ENCODE results near the gene FAM177A1. TPM values are rescaled to one million over a fixed set of nuclear protein-coding genes. Genes with fewer than 3 reads are reported as not detected.

Gene FAM177A1
- total RNA-seq, 3 donors from 2014 or later (not counting 1 experiment from before 2014, with no cell fraction given): 73.8 to 131 (median 79.6) TPM

- no peaks in the 10 kb centered on the region for H3K36me3 ChIP-seq (ENCODE audit: control insufficient read depth, insufficient read depth, low read length)
- H3K9me3 Mint-ChIP-seq: no peaks in the 10 kb centered on the region
- ATAC-seq (peak in 1 of 3 donors; percentile 17), DNase-seq (no peak)
- H3K36me3 Mint-ChIP-seq: no peaks in the 10 kb centered on the region
- H3K27ac ChIP-seq (ENCODE audit: low read length): peak overlapping the region; percentile 88
- intact Hi-C loops (cut with micrococcal nuclease): loop anchor here (1.0 to 5.0 kb wide), 5 partner anchors 63 to 372 kb away; partner anchors contain the start of genes PRORP and SRP54
- TF ChIP-seq CTCF (IDR thresholded peaks at IDR 0.05): no peak
- 0% methylated on average over 6 of the region's 6 CpGs for WGBS (ENCODE audit: insufficient coverage)
- no peaks in the 10 kb centered on the region for H3K9me3 ChIP-seq (ENCODE audit: control insufficient read depth, insufficient read depth, low read length)
- H3K4me1 Mint-ChIP-seq: peaks cover 25 to 31% of the 10 kb centered on the region in 2 donors
- H3K27me3 Mint-ChIP-seq (ENCODE audit: low read depth in 2 of 2): no peaks in the 10 kb centered on the region
- H3K4me3 ChIP-seq (ENCODE audit: low read length): peak overlapping the region; percentile 49
- H3K4me1 ChIP-seq (ENCODE audit: control insufficient read depth, insufficient read depth, low read length): peaks cover 11% of the 10 kb centered on the region
- peak overlapping the region; percentile 97 for H3K4me3 Mint-ChIP-seq
- H3K27ac Mint-ChIP-seq: peak overlapping the region; percentile 91 to 93
- H3K27me3 ChIP-seq (ENCODE audit: control insufficient read depth, insufficient read depth, low read length): no peaks in the 10 kb centered on the region
These were observed 349 bp upstream of the FAM177A1 start for GRCh38 chr14:35045798-35046047.

- H3K9me3 ChIP-seq (ENCODE audit: control insufficient read depth, insufficient read depth, low read length): no peaks in the 10 kb centered on the region
- H3K27me3 ChIP-seq (ENCODE audit: control insufficient read depth, insufficient read depth, low read length): no peaks in the 10 kb centered on the region
- WGBS (ENCODE audit: insufficient coverage): 8% methylated on average over 19 of the region's 23 CpGs
- ATAC-seq (peak in 2 of 3 donors; percentile 0), DNase-seq (peak in 1 of 2 donors; percentile 33)
- Mint-ChIP-seq H3K4me1 (peaks cover 25 to 31% of the 10 kb centered on the region in 2 donors), H3K4me3 (peak overlapping the region; percentile 97), H3K9me3 (no peaks in the 10 kb centered on the region), H3K27ac (peak overlapping the region; percentile 91 to 93), H3K27me3 (ENCODE audit: low read depth in 2 of 2) (no peaks in the 10 kb centered on the region), H3K36me3 (no peaks in the 10 kb centered on the region)
- peak overlapping the region; percentile 100 for H3K27ac ChIP-seq (ENCODE audit: low read length)
- intact Hi-C loops (cut with micrococcal nuclease): loop anchor here (1.0 to 5.0 kb wide), 5 partner anchors 65 to 370 kb away; partner anchors contain the start of genes PRORP and SRP54
- H3K4me3 ChIP-seq (ENCODE audit: low read length): peak overlapping the region; percentile 97
- TF ChIP-seq CTCF (IDR thresholded peaks at IDR 0.05): no peak
- H3K4me1 ChIP-seq (ENCODE audit: control insufficient read depth, insufficient read depth, low read length): peaks cover 11% of the 10 kb centered on the region
- no peaks in the 10 kb centered on the region for H3K36me3 ChIP-seq (ENCODE audit: control insufficient read depth, insufficient read depth, low read length)
These were observed 872 bp downstream of the FAM177A1 start for GRCh38 chr14:35046751-35047536.

- Histone ChIP-seq H3K27ac (ENCODE audit: low read length) (no peak overlapping the region), H3K4me3 (ENCODE audit: low read length) (no peak overlapping the region), H3K9me3 (ENCODE audit: control insufficient read depth, insufficient read depth, low read length) (no peaks in the 10 kb centered on the region), H3K4me1 (ENCODE audit: control insufficient read depth, insufficient read depth, low read length) (peaks cover 11% of the 10 kb centered on the region), H3K36me3 (ENCODE audit: control insufficient read depth, insufficient read depth, low read length) (peaks cover 2% of the 10 kb centered on the region), H3K27me3 (ENCODE audit: control insufficient read depth, insufficient read depth, low read length) (no peaks in the 10 kb centered on the region)
- TF ChIP-seq CTCF (IDR thresholded peaks at IDR 0.05): no peak
- H3K4me1 Mint-ChIP-seq: peaks cover 25 to 31% of the 10 kb centered on the region in 2 donors
- no peaks in the 10 kb centered on the region for H3K27me3 Mint-ChIP-seq (ENCODE audit: low read depth in 2 of 2)
- WGBS (ENCODE audit: insufficient coverage): 82% methylated on average over 2 of the region's 4 CpGs
- intact Hi-C loops (cut with micrococcal nuclease): loop anchor here (2.0 to 5.0 kb wide), 4 partner anchors 75 to 369 kb away; partner anchors contain the start of gene PRORP
- H3K36me3 Mint-ChIP-seq: no peaks in the 10 kb centered on the region
- ATAC-seq (no peak), DNase-seq (no peak)
- no peaks in the 10 kb centered on the region for H3K9me3 Mint-ChIP-seq
- peak overlapping the region; percentile 91 to 93 for H3K27ac Mint-ChIP-seq
- H3K4me3 Mint-ChIP-seq: peak overlapping the region; percentile 97
These were observed 2.0 kb downstream of the FAM177A1 start for GRCh38 chr14:35047976-35048513.
